NCI-H226 (cell line): ENCODE measurements around the gene GSE1.

Experiments
- DNase-seq: peaks from one replicate; pipeline ENCODE4 v3.0.0-alpha.2; 2015

The GSE1 gene

GRCh38 chr16:85574672-85575475 lies 38.2 kb upstream of the GSE1 start:
- DNase-seq: no peak

- DNase-seq: no peak
Observed at GRCh38 chr16:85575920-85576319, 37.2 kb upstream of the GSE1 start.

GRCh38 chr16:85576944-85577343 lies 36.2 kb upstream of the GSE1 start:
- no peak for DNase-seq

- no peak for DNase-seq
Observed at GRCh38 chr16:85577899-85578598, 35.1 kb upstream of the GSE1 start.

- no peak for DNase-seq
Observed at GRCh38 chr16:85578599-85578948, 34.5 kb upstream of the GSE1 start.

- DNase-seq: no peak
Observed at GRCh38 chr16:85579191-85579590, 33.9 kb upstream of the GSE1 start.

GRCh38 chr16:85579923-85580580 lies 33.1 kb upstream of the GSE1 start:
- DNase-seq: no peak

- DNase-seq: no peak
Observed at GRCh38 chr16:85580684-85581083, 32.4 kb upstream of the GSE1 start.

GRCh38 chr16:85582229-85582991 lies 30.7 kb upstream of the GSE1 start:
- DNase-seq: no peak

- no peak for DNase-seq
Observed at GRCh38 chr16:85583491-85584181, 29.5 kb upstream of the GSE1 start.

- no peak for DNase-seq
Observed at GRCh38 chr16:85584267-85584666, 28.9 kb upstream of the GSE1 start.

- no peak for DNase-seq
Observed at GRCh38 chr16:85584819-85585282, 28.3 kb upstream of the GSE1 start.

GRCh38 chr16:85585711-85586110 lies 27.4 kb upstream of the GSE1 start:
- DNase-seq: no peak

- DNase-seq: no peak
Observed at GRCh38 chr16:85586380-85587104, 26.6 kb upstream of the GSE1 start.

GRCh38 chr16:85587762-85588556 lies 25.2 kb upstream of the GSE1 start:
- DNase-seq: no peak

GRCh38 chr16:85588562-85589503 lies 24.3 kb upstream of the GSE1 start:
- DNase-seq: no peak

- no peak for DNase-seq
Observed at GRCh38 chr16:85589688-85590505, 23.2 kb upstream of the GSE1 start.

GRCh38 chr16:85590506-85590832 lies 22.7 kb upstream of the GSE1 start:
- DNase-seq: no peak

GRCh38 chr16:85591381-85591780 lies 21.7 kb upstream of the GSE1 start:
- DNase-seq: no peak
